Measurements from ENCODE around the gene DCLK1.

Gene DCLK1

DNA sequence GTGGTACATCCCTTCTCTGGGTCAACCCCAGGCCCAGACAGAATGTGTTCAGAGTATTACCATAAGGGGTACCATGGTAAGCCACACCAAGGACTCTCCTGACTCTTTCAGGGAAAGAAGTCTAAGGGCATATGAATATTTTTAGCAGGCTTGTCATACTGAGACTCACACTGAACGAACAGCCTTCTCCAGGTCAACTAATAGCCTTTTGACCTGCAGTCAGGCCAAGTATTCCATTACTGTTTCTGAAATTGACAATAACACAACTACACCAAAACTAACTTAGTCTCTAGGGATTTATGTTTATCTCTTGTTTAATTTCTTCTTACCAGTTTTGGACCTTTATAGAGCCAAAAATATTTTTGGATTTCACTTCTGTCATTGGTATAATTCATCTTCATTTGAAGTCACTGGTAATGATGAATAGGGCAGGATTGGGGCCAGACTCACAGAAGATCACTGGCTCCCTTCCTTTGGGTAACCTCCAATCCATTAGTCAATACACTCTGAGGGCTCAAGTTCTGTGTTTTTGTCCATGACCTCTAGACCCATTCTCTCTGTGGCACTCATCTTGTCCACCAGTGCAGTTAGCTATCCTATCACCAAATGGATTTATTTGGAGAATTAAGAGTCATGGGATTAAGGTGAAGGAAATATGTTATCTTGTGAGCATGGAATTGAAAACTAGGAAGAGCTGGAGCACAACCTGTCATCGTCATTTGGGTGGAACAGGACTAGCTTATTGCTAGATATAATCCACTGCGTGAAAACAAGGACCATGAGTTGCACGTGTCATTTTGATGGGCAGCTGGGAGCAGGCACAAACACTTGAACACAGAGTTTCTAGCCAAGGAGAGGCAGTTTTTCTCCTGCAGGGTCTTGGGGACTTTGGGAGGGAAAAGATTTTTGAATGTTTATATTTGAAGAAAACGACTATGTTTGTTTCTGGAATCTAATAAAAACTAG, 313.3 kb downstream of the DCLK1 start:
- DNase-seq, result peak; percentile 68 to 86

DNA sequence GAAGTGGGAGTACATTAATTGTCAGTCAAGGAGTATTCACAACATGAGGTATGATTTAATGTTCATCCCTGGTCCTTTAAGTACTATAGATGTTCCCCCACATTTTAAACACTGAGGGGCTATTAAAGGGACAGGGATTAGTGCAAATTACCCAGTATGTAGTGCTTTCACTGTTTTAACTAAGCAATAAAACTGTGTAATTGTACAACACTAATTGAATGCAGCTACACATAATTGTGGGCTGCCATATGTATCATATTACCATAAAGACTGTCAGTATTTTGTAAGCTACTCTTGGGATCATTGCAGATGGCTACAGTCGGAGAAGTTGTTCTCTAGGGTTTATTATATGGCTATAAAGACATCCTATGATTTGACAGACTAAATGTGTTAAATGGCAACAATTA, 316.6 kb downstream of the DCLK1 start:
- DNase-seq, result peak; percentile 83 to 92

DNA sequence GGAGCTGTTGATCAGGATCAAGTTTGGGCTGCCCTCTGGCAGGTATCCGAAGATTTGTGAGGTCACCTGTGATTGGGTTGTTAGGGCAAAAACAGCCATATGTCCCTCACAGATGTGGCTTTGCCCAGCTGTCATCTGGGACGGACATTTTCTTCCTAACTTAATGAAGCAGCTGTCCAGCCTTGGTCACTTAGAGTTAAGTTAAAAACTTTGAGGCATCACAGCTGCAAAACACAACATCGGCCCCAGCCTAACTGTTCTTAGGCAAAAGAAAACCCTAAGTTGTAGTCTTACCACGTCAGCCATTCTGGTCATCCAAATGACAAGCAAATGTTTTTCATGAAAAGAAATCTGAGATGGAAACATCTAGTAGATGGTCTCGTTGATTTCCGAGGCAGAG, 318.4 kb downstream of the DCLK1 start:
- DNase-seq, result peak in 1 of 2 experiments; percentile 35

DNA sequence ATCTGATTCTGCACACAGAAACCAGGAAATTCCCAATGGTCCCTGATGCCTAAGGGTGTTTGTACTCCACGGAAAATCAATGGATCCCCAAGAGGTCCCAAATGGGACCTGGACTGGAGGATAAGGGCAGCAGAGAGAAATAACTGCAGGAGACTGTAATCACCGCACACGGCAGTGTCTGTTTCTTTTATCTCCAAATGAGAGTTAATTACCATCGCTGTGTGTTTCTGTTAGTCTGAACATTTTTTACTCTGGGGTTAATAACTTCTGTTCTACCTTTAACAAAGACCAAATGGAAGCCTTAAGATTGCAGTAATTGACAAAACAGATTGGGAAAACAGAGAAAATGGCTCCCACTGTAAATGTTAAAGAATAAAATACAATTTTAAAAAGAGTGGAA, 320.9 kb downstream of the DCLK1 start:
- no peak for DNase-seq

DNA sequence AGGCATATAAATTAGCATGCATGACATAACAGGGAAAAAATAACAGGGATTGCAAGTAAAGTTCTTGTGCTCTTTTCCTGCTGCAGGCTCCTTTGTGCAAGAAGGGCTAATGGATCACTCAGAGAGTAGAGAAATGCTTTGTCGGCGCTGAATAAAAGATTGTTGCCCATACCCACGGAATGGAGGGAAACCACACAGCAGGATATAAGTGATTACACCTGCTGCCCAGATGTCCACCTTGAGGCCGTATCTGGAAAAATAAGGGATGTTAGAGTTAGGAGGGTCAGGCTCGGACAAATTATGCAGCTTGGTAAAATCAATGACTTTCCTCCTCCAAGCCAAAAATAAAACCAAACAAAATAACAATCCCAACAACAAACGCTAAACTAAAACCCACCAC, 322.3 kb downstream of the DCLK1 start:
- no peak for DNase-seq

DNA sequence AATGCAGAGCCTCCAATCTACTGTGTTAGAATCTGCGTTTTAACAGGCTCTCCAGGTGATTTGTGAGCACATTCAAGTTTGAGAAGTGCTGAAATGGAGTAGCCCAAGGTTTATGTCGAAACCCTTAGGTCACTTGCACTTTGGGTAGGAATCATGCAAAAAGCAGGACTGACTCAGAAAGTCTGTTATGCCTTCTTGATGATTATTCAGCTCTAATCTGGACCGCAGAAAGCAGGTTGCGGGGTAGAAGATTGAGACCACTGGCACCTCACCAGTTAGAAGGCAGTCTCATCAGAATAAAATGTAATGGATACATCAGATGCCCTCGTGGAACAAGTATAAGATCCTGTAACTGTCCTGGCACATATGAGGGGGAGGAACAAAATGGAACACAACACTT, 326.3 kb downstream of the DCLK1 start:
- DNase-seq, result no peak

DNA sequence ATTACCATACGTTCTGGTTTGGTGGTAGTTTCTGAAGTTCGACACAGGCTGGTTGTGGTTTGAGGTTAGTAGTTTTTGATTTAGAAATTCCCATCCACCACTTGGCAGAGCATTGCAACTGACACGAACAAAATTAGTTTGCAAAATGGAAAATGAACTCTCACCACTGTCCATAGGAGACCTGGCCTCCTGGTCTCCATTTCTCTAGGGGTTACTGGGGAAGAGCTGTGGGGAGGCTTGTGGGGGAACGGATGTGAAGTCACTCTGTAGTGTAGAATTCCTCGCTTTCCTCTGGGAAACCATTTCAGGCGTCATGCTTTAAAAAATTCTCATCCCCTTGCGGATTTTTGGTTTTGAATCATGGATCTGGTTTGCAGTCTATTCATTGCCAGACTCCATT, 333.2 kb downstream of the DCLK1 start:
- no peak for DNase-seq

DNA sequence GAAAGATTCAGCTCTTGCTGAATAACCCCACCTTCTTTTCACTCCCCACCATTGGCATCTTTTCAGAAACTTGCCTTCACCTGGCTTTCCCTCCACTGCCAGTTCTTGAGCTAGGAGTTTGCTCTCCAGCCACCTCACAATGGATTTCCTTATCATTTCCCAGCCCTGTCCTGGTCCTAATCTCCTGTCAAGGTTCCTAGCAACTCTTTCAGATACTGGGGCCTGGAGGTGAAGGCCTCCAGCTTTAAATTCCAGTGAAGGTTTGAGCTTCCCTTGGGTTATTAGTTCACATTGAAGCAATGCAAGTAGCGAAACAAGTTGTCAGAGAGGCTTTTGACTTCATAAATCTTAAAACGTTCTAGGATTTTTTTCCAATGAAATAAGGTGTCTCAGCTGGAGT, 333.9 kb downstream of the DCLK1 start:
- no peak for DNase-seq

DNA sequence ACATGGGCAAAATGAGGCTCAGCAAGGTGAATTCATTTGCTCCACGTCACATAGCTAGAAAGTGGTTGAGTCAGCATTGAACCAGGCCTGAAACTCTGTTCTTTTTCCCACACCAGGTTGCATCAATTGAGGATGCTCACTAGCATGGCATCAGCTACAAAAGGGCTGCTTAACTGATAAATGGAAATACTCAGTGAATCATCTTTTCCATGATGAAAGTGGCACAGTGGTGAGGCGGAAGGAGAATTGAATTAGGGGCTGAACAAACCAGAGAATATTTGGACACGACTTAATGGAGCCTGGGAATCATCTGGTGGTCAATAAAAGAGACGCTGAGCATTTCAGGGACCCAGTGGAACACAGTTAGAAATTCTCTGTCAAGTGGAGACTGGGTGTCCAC, 334.6 kb downstream of the DCLK1 start:
- DNase-seq, result no peak

DNA sequence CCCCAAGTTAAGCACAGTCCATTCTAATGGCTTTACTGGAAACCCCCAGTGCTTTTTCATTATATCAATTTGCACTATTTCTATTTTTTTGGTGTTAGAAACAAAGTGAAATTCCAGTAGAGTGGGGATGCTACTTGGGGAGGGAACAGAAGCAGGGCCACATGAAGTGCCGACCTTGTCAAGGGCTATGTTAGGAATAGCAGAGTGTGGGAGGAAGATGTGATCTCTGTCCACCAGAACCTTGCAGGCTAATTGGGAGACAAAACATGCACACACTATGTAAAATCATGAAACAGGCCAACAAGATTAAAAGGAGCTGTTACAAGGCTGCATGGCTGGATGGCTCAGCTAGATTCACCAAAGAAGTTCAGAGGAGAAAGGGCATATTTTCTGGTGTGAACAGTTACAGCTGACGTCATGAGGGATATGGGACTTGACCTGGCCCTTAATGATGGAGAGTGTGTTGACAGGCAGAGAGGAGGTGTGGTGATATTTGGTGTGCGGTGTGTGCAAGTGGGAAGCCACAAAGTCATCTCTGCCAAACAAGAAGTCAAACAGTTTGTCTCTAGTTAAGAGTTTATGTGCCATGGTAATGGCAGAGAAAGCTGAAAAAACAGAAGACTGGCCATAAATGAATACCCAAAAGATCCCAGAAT, 336.3 kb downstream of the DCLK1 start:
- DNase-seq, result no peak

DNA sequence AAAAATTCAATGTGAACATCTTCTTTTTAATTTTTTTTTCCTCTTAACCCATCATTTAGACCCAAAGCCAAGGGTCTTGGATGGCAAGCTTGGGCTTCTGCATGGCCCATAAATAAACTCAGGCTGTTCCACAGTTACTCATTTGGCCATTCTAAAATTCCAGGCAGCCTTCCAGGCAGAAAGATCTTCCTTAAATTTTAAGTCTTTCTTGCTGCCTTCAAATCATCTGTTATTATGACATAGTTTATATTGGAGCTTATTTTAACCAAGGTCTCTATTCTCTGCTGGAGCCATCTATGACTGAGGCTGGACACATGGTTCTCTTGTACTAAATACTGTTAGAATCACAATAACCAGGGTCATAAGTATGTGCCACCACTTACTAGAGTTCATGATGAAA, 337.4 kb downstream of the DCLK1 start:
- no peak for DNase-seq

DNA sequence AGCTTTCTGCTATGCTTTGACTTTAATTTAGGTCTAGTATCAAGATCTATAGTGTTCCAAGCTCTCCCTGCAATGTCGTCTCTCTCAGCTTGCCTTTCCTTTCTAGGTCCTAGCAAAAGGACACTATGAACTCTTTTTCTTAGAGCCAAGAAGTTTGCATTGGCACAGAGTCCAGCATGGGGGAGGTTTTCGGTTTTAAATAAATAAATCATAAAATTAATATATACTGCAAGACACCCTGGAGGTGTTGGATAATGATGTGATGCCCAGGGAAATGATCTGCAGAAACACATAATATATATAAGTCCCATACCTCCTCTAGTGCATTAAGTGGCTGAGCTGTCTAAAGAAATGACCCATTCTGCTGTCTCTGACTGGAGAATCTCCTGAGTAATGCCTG, 338.3 kb downstream of the DCLK1 start:
- DNase-seq, result no peak

DNA sequence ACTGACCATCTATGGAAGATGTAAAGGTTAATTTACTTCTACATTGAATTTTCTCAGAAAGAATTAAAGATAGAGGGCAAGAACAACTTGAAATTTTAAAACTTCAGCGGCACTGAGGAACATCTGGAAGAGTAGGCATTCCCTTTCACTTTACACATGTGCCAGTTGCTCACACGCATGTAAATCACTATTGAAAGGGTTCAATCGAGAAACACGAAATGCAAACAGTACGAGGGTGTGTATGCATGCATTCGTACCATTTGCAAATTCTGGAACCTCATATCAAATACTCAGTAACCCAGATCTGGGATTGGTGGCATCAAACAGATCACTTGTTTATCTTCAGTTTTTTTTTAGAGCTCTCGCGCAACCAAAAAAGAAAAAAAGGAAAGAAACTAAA, 339.2 kb downstream of the DCLK1 start:
- no peak for DNase-seq

DNA sequence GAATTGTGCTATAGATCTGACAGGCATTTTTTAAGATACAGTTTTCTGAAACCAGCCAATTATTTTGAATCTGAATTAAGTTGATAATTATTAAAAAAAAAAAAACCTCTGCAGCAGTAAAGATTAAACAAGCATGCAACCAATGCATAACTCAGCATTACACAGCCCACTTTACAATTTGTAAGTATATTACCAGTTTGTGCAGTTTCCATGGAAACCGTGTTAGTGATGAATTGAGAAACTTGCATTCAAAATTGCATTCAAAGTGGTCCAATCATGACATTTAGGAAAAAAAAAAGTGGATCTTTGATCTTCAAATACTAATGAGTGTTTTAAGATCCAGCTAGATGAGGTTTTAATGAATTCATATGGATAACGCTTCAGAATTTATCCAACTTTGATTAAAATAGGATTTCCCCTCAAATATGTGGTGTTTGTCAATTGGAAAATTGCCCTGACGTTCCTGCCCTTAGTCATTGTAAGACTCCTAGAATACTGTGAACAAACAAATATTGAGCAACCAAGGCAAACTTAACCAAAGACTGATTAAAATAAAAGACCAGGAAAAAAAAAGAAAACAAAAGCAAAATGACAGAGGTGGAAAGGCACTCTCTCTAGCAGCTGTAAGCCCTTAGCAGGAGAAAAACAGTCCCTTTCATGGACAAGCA, 339.9 kb downstream of the DCLK1 start:
- no peak for DNase-seq

DNA sequence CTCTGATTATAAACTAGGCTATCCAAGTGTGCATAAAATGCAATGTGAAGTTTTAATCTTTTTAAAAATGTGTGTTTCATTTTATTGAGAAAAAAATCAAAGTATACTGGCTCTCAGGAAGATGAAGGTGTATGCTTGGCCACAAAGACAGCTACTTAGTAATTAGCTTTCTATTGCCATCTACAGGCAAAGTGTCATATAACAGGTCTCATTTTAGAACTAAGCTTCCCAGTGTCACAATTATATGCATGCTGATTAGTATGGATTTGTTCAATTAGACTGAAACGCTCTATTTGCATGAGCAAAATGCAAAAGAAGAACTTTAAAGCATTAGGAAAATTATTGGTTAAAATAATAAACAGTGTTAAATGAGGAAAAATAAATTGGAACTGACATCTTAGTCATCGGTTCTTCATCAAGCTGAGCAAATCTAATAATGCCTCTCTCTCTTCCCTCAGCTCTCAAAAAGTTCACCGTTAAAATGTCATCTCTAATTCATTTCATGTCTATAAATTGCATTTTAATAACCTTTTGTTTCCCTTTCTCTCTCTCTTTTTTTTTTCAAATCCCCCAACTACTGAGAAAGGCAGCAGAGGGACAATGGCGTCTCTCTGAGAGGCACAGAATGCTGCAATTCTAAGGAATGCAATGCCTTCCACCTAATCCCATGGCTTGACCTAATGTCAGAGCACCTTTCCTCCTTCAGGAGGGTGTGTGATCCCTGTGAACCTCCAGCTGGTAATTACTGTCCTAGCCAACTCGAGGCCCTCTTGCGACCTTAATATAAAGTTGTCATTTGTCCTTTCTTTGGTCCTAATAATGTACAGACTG, 341.6 kb downstream of the DCLK1 start:
- DNase-seq, result peak in 1 of 2 experiments; percentile 69

DNA sequence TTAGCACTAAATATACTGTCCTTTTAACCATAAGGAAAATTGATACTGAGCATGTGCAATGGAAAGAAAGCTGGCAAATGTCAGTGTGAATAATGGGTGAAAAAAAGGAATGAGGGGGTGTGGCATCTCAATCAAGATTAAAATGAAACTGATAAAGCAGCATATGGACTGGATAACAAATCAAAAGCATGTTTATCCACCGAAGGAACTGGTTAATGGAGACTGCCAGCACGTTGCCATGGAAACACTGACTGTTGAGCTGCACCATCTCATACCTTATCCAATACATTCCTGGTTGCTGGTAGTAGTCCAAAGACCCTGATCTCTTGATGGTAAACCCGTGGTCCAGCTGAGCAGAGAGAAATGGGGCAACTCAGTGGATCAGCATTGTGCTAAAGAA, 343.2 kb downstream of the DCLK1 start:
- DNase-seq, result peak; percentile 67 to 83

DNA sequence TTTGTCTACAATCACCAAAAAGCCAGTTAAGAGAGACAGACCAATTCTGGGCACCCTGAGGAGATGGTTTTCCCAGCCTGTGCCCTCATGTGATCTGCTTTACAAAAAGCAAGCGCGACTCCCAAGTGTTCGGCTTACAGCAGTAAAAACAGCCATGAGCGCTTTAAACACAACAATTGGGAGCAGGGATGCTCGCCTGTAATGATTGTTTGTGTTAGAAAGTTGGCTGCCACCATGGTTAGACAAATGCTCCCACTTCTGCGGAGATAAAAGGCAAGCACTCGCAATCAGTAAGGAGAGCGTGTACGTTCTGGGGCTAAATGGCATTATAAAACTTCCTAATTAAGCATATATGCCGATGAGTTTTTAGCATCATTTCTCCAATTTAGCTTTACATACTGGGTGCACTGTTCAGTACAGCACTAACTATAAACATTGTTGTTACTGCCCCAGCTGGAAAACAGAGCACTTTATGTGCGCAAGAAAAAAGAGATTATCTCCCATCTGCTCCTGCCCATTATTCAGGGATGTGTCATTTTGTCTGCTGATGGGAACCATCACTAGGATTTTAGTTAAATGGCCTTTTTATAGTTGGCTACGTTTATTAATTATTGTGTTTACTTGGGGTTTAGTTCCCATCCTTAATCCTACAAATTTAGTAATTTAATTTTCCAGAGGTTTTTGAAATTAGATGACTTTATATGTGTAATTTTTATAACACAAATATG, 345.4 kb downstream of the DCLK1 start:
- DNase-seq, result peak; percentile 61 to 82

DNA sequence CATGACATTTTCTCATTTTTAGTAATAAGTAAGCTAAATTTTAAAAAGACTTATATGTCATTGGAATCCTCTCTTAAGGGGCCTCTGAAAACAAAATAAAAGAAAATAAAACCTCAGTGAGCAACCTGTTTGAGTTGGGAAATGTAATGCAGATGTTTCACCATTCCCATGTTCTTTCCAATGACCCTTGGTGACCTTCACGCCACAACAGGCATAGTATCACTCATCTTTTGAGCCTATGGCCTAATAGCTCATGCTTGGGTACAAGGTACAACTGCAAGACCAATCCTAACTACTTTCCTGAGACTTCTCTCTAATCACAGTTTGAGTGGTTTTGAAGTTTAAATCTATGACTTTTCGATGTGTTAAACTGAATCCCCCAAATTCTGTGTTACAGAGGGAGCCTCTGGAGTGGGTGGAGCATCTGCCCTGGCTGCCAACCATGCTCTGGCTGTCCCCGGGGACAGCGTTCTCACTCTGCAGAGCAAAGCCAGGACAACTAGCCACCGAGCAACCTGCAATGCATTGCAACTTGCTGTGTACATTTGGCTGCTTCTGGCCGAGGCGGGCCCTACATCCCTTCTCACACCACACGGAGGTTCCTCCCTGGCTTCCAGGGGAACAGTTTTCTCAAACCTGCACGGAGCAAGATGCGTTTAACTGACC, 346.8 kb downstream of the DCLK1 start:
- DNase-seq, result peak in 1 of 2 experiments; percentile 10

DNA sequence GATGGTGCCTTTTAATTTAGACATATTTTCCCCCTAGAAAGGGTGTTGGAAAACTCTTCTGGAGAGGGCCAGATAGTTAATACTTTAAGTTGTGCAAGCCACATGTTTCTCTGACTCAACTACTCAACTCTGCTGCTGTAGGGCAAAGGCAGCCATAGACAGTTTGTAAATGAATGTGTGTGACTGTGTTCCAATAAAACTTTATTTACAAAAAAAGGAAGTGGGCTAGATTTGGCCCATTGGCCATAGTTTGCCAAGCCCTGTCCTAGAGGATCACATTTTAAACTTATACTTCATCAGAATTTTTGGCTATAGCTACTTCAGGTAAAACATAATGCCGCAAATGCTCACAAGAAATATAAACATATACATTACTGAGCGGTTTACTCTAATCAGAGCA, 348.4 kb downstream of the DCLK1 start:
- DNase-seq, result peak; percentile 12 to 65

DNA sequence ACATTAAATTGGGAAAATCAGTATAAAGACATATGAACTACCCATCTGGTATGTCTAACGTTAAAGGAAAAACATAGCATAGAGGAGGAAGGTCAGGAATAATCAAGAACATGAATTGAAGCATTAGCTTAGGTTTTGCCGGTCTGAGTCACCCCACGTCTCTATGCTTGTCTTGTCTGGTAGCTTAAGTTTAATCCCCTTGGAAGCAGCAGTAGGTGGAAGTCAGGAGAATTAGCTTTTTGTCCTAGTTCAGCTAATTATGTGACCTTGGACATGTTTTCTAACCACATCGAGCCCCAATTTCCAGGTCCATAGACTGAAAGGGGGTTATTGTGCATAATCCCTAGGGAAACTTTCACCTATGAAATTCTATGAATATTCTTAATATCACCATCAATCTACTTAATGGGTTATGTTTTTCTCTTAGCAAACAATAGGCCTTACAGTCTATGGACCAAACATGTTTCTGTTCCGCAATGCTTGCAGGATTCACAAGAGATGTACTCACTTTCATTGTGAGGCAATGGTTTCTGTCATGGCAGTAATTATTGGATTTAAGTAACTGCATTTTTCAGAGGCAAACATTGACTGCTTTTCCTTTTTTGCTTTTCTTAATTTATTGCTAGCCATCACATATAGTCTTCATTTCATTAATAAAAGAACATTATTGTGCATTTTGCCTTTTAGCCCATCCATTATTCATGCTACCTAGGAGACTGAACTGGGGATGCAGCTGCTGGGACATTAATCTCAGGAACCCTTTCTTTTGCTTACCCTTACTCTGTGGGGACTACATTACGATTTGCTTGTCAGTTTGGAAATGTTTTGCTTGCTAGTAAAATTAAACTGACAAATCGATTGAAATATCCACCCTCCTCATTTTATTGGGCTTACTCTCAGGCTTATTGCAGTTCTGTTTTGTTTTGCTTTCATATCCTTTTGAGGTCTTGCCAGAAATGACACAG, 349.9 kb downstream of the DCLK1 start:
- peak; percentile 8 to 37 for DNase-seq
